SK-N-MC (cell line): Measurements from ENCODE around the gene SLC9A9.

ENCODE experiments used
- EZH2 ChIP-seq: fragments of 200-600 bp; sonication (generic); IDR thresholded peaks from one replicate; pipeline ENCODE4 v1.6.1; 2017; ENCODE audit warnings: antibody characterized with exemption
- FOXP2 ChIP-seq: optimal IDR thresholded peaks from 2 replicates; pipeline ENCODE3; 2011; ENCODE audit warnings: mild to moderate bottlenecking, moderate library complexity; ENCODE audit not compliant: insufficient read depth; ENCODE audit errors: extremely low read length, control extremely low read depth
- POLR2AphosphoS5 ChIP-seq: IDR thresholded peaks from 2 replicates; pipeline ENCODE4 v1.6.1; 2012; ENCODE audit warnings: mild to moderate bottlenecking, low read depth, low read length, borderline replicate concordance

DNA sequence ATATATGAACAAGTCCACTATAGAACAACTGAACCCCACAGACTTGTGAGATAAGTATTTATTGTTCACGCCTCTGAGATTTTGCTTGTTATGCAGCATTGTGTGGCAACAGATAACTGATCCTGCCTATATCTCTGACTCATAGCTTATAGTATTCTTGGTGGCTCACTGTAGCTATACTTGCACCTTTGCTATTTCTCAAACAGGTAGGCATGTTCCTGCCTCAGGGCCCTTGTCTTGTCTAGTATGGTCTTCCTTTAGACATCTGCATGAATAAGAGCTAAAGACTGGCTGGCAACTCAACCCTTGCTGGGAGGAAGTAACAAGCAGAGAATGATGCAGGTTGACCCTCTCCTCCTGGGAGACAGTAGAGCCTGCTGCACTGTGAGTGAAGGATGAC lies 472.6 kb downstream of the SLC9A9 start:
- no peak for TF ChIP-seq EZH2
- no peak for TF ChIP-seq POLR2AphosphoS5
- no peak for TF ChIP-seq FOXP2
